Mucosa of descending colon (tissue), 3 donors: Measurements from ENCODE around the gene TMEM120B. TPM values are rescaled to one million over a fixed set of nuclear protein-coding genes. Genes with fewer than 3 reads are reported as not detected.
"Not testable (repeated sequence)": the region's sequence is repeated elsewhere in the genome, so short reads cannot be mapped to it uniquely, and the experiment has no call there.

Source experiments
- ATAC-seq: fragments of 200-7000 bp; cut with Tn5 transposase; one replicate; pipeline ENCODE4 v1.9.1; 2020; ENCODE audit warnings: mild to moderate bottlenecking, moderate library complexity
- DNase-seq, 3 donors: peaks; one replicate each; pipeline ENCODE4 v3.0.0-alpha.2; 2020
- H3K36me3 ChIP-seq: fragments of 200-600 bp; one replicate; pipeline ENCODE4 v1.8.0; 2021; ENCODE audit warnings: low read depth, mild to moderate bottlenecking
- H3K4me1 ChIP-seq: fragments of 200-600 bp; one replicate; pipeline ENCODE4 v1.8.0; 2021; ENCODE audit warnings: low read depth, mild to moderate bottlenecking
- H3K4me3 ChIP-seq: fragments of 200-600 bp; one replicate; pipeline ENCODE4 v1.8.0; 2021; ENCODE audit warnings: mild to moderate bottlenecking
- H3K9me3 ChIP-seq: fragments of 200-600 bp; one replicate; pipeline ENCODE4 v1.8.0; 2021; ENCODE audit warnings: mild to moderate bottlenecking
- intact Hi-C, 2 donors: fragments of 100-400 bp; cut with DNase I in 1 of 2; cut with micrococcal nuclease in 1 of 2; formaldehyde crosslinking; loops; one replicate each; pipeline versions ENCODE4 v1.11.0 to v1.11.1; 2022; cut with DNase I, micrococcal nuclease
- total RNA-seq, 3 donors: library from RNA; stranded (reverse); fragmentation: NEBNext Ultra II Directional in 2 of 3; extraction: Animal tissue kit (Norgen Biotek cat#: 25700) in 2 of 3; gene quantifications; one replicate each; pipeline versions ENCODE4 v1.2.1 to v1.2.4, GENCODE V29; 2021 to 2023
- TF ChIP-seq, protein P1 (sequence below): fragments of 200-600 bp; IDR thresholded peaks from one replicate; pipeline ENCODE4 v1.8.0; 2022; ENCODE audit warnings: antibody characterized with exemption, mild to moderate bottlenecking
- donor health status: DM: no; HTN: no; CAD: no; lungs with moderate emphysema.
- donor health status: DM: no; HTN: no; CAD: no.
- donor health status: DM: no; HTN: yes; CAD: no.

TMEM120B gene
- total RNA-seq, 3 donors from 2014 or later: 6.0 to 10.3 (median 6.4) TPM

DNA sequence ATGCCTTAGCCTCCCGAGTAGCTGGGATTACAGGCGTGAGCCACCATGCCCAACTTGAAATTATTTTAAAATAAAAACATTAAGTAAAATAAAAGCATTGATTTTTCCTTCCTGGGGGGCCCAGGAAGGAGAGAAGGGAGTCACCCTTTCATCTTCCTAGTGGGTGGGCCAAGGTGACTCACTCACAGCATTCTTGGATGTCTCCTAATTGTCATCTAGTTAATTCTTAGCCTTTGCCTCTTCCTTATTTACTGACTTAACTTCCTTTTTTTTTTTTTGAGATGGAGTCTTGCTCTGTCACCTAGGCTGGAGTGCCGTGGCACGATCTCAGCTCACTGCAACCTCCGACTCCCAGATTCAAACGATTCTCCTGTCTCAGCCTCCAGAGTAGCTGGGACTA lies 29.2 kb downstream of the TMEM120B start:
- no peaks in the 10 kb centered on the region for H3K4me1 ChIP-seq

DNA sequence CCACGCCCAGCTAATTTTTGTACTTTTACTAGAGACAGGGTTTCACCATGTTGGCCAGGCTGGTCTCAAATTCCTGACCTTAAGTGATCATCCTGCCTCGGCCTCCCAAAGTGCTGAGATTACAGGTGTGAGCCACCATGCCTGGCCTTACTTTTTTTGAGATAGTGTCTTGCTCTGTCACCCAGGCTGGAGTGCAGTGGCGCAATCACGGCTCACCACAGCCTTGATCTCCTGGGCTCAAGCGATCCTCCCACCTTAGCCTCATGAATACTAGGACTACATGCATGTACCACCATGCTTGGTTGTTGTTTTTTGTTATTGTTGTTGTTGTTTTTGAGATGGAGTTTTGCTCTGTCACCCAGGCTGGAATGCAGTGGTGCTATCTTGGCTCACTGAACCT lies 33.0 kb downstream of the TMEM120B start:
- intact Hi-C loops, ATAC-seq, DNase-seq: not testable (repeated sequence)

More for the DNA sequence above, 29.2 kb downstream of the TMEM120B start:
- Histone ChIP-seq H3K36me3 (no peaks in the 10 kb centered on the region), H3K4me3 (no peak overlapping the region), H3K9me3 (no peaks in the 10 kb centered on the region)
- ATAC-seq: no peak
- TF ChIP-seq, protein P1, sequence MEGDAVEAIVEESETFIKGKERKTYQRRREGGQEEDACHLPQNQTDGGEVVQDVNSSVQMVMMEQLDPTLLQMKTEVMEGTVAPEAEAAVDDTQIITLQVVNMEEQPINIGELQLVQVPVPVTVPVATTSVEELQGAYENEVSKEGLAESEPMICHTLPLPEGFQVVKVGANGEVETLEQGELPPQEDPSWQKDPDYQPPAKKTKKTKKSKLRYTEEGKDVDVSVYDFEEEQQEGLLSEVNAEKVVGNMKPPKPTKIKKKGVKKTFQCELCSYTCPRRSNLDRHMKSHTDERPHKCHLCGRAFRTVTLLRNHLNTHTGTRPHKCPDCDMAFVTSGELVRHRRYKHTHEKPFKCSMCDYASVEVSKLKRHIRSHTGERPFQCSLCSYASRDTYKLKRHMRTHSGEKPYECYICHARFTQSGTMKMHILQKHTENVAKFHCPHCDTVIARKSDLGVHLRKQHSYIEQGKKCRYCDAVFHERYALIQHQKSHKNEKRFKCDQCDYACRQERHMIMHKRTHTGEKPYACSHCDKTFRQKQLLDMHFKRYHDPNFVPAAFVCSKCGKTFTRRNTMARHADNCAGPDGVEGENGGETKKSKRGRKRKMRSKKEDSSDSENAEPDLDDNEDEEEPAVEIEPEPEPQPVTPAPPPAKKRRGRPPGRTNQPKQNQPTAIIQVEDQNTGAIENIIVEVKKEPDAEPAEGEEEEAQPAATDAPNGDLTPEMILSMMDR: no peak
- DNase-seq: no peak
- intact Hi-C loops: no loop called here

DNA sequence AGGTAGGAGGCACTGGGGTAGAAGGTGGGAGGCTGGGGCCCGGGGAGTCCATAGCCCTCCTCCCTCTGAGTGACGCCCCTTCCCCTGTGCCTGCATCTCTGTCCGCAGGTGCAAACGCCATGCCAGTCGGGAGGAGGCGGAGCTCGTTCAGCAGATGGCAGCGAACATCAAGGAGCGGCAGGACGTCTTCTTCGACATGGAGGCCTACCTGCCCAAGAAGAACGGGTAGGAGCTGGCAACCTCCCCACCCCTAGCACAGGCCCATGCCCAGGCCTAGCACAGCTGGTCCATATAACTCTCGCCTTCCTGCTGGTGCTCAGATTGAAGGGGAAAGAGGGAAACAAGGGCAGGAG lies 35.6 kb downstream of the TMEM120B start:
- TF ChIP-seq, protein P1: no peak
- intact Hi-C loops: no loop called here
- H3K4me1 ChIP-seq: no peaks in the 10 kb centered on the region
- no peak overlapping the region for H3K4me3 ChIP-seq
- ATAC-seq (no peak), DNase-seq (no peak)
- no peaks in the 10 kb centered on the region for H3K9me3 ChIP-seq
- no peaks in the 10 kb centered on the region for H3K36me3 ChIP-seq

More for the DNA sequence above, 33.0 kb downstream of the TMEM120B start:
- H3K4me1 ChIP-seq, H3K4me3 ChIP-seq, H3K36me3 ChIP-seq, H3K9me3 ChIP-seq: not testable (repeated sequence)

DNA sequence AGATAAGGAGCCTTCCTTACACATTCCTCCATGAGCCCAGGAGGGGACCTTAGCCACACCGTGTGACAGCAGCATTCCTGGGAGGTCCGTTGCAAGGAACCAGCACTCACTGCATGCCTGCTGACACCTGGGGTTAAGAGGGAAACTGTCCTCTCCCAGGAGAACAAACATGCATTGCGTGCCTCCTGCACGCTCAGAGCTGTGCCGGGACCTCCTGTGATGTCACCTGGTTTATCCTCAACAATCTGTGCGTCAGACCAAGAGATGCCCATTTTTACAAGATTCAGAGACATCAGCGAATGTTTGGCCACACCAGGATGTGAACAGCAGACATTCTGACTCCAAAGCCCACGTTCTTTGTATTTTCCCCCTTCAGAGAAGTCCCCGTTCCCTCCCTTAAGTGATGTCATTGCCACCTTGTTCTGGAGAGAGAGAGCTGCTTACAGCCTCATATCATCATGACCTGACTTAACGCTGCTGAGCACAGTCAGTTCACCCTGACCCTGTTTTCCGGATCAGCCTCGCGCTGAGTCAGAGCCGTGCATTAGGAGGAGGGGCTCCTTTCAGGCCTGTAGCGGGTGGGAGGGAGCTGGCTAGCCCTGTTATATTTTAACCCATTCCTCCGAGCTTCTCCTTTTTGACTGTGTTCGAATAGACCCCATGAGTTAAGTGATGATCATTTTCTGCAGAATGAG lies 36.2 kb downstream of the TMEM120B start:
- no peaks in the 10 kb centered on the region for H3K36me3 ChIP-seq
- intact Hi-C loops: no loop called here
- no peaks in the 10 kb centered on the region for H3K9me3 ChIP-seq
- DNase-seq (no peak), ATAC-seq (no peak)
- H3K4me1 ChIP-seq: no peaks in the 10 kb centered on the region
- no peak overlapping the region for H3K4me3 ChIP-seq
- TF ChIP-seq, protein P1: no peak

DNA sequence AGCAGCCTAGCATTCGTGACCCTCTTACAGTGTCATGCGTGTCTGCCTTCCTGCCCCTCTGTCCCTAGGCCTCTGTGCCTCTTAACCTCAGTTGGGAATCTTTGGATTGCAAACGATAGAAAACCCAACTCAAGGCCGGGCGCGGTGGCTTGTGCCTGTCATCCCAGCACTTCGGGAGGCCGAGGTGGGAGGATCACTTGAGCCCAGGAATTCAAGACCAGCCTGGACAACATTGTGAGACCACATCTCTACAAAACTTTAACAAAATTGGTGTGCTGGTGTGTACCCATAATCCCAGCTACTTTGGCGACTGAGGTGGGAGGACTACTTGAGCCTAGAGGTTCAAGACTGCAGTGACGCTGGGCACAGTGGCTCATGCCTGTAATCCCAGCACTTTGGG lies 36.7 kb downstream of the TMEM120B start:
- intact Hi-C loops: no loop called here
- DNase-seq: no peak
- Histone ChIP-seq H3K36me3 (no peaks in the 10 kb centered on the region), H3K9me3 (no peaks in the 10 kb centered on the region), H3K4me3 (no peak overlapping the region), H3K4me1 (no peaks in the 10 kb centered on the region)
- no peak for ATAC-seq
- TF ChIP-seq, protein P1: no peak

DNA sequence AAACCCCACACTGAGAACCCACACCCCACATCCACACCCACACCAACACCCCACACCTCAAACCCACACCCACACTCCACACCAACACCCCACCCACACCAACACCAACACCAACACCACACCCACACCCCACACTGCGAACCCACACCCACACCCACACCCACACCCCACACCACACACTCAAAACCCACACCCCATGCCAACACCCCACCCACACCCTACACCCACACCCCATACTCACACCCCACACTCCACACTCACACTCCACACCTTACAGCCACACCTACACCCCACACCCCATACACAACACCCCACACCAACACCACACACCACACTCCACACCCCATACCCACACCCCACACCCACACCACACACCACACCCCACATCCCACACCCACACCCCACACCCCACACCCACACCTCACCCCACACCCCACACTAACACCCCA lies 38.0 kb downstream of the TMEM120B start:
- intact Hi-C loops: no loop called here
- H3K4me1 ChIP-seq: no peaks in the 10 kb centered on the region
- TF ChIP-seq, protein P1: no peak
- no peak overlapping the region for H3K4me3 ChIP-seq
- DNase-seq (no peak), ATAC-seq (no peak)
- H3K9me3 ChIP-seq: no peaks in the 10 kb centered on the region
- no peaks in the 10 kb centered on the region for H3K36me3 ChIP-seq
